Loucy (cell line): Measurements from ENCODE around the gene BAZ1A.
A peak's percentile ranks its signal among the peaks of the same experiment; 100 is the strongest.

Experiments used
- H2AFZ ChIP-seq: fragments of 200-600 bp; sonication (generic); 2 replicates; pipeline ENCODE4 v1.6.0; 2016; ENCODE audit warnings: antibody characterized with exemption, mild to moderate bottlenecking, low read length, moderate library complexity
- H3F3A ChIP-seq: fragments of 200-600 bp; 2 replicates; pipeline ENCODE4 v1.6.0; 2016; ENCODE audit warnings: antibody characterized with exemption, low read depth, mild to moderate bottlenecking
- H3K27me3 ChIP-seq: fragments of 200-600 bp; sonication (generic); 2 replicates; pipeline ENCODE4 v1.6.1; 2014; ENCODE audit warnings: low read length, mild to moderate bottlenecking; ENCODE audit not compliant: insufficient read depth, poor library complexity, severe bottlenecking
- H3K36me3 ChIP-seq: fragments of 200-600 bp; sonication (generic); 2 replicates; pipeline ENCODE4 v1.6.1; 2016; ENCODE audit warnings: low read length; ENCODE audit not compliant: insufficient read depth
- H3K4me1 ChIP-seq: fragments of 200-600 bp; sonication (generic); 2 replicates; pipeline ENCODE4 v1.5.1; 2014; ENCODE audit warnings: low read length, mild to moderate bottlenecking; ENCODE audit not compliant: insufficient read depth, poor library complexity, severe bottlenecking
- H3K4me2 ChIP-seq: fragments of 200-600 bp; sonication (generic); 2 replicates; pipeline ENCODE4 v1.6.0; 2014; ENCODE audit warnings: antibody characterized with exemption, low read length, low read depth, mild to moderate bottlenecking; ENCODE audit not compliant: poor library complexity, severe bottlenecking
- H3K4me3 ChIP-seq: fragments of 200-600 bp; sonication (generic); 2 replicates; pipeline ENCODE4 v1.5.1; 2014; ENCODE audit warnings: low read length, mild to moderate bottlenecking, mixed read lengths; ENCODE audit not compliant: poor library complexity, severe bottlenecking
- H3K79me2 ChIP-seq: fragments of 200-600 bp; sonication (generic); 2 replicates; pipeline ENCODE4 v1.6.1; 2014; ENCODE audit warnings: low read length; ENCODE audit not compliant: insufficient read depth
- H3K9ac ChIP-seq: fragments of 200-600 bp; sonication (generic); 2 replicates; pipeline ENCODE4 v1.6.0; 2014; ENCODE audit warnings: mild to moderate bottlenecking, low read depth, low read length, moderate library complexity; ENCODE audit not compliant: poor library complexity, severe bottlenecking
- H3K9me2 ChIP-seq: fragments of 200-600 bp; sonication (generic); replicated peaks from 2 replicates; pipeline ENCODE4 v1.6.1; 2016; ENCODE audit warnings: low read depth, low read length, mixed read lengths
- H3K9me3 ChIP-seq: fragments of 200-600 bp; sonication (generic); 2 replicates; pipeline ENCODE4 v1.6.1; 2014; ENCODE audit warnings: mild to moderate bottlenecking, antibody characterized with exemption, low read length, low read depth; ENCODE audit not compliant: insufficient read depth
- H4K20me1 ChIP-seq: fragments of 200-600 bp; sonication (generic); 2 replicates; pipeline ENCODE4 v1.6.0; 2014; ENCODE audit warnings: antibody characterized with exemption, low read length, mild to moderate bottlenecking; ENCODE audit not compliant: insufficient read depth, poor library complexity, severe bottlenecking
- CTCF ChIP-seq: fragments of 200-600 bp; sonication (generic); conservative IDR thresholded peaks from 2 replicates; pipeline ENCODE4 v1.5.1; 2014; ENCODE audit warnings: mild to moderate bottlenecking, antibody characterized with exemption, low read length
- EZH2phosphoT487 ChIP-seq: fragments of 200-600 bp; IDR thresholded peaks from 2 replicates; pipeline ENCODE4 v1.6.1; 2018; ENCODE audit warnings: antibody characterized with exemption, mild to moderate bottlenecking, moderate library complexity, borderline replicate concordance

BAZ1A gene

GRCh38 chr14:34733245-34733644 lies 141.9 kb downstream of the BAZ1A start:
- H3K9me2 ChIP-seq, result no peaks in the 10 kb centered on the region
- no peaks in the 10 kb centered on the region for H3K9me3 ChIP-seq
- no peaks in the 10 kb centered on the region for H3K4me1 ChIP-seq
- no peaks in the 10 kb centered on the region for H3F3A ChIP-seq
- H3K27me3 ChIP-seq, result no peaks in the 10 kb centered on the region
- H2AFZ ChIP-seq, result no peak overlapping the region
- H3K4me2 ChIP-seq, result no peak overlapping the region
- no peak overlapping the region for H3K4me3 ChIP-seq
- H4K20me1 ChIP-seq, result no peaks in the 10 kb centered on the region
- TF ChIP-seq CTCF (no peak), EZH2phosphoT487 (no peak)
- no peaks in the 10 kb centered on the region for H3K79me2 ChIP-seq
- no peaks in the 10 kb centered on the region for H3K36me3 ChIP-seq
- no peak overlapping the region for H3K9ac ChIP-seq

- no peaks in the 10 kb centered on the region for H3K4me1 ChIP-seq
- no peaks in the 10 kb centered on the region for H3K9me3 ChIP-seq
- H4K20me1 ChIP-seq, result no peaks in the 10 kb centered on the region
- no peak overlapping the region for H3K4me2 ChIP-seq
- H3F3A ChIP-seq, result no peaks in the 10 kb centered on the region
- H3K79me2 ChIP-seq, result no peaks in the 10 kb centered on the region
- no peak overlapping the region for H3K4me3 ChIP-seq
- H3K9me2 ChIP-seq, result no peaks in the 10 kb centered on the region
- H3K9ac ChIP-seq, result no peak overlapping the region
- no peak for TF ChIP-seq EZH2phosphoT487
- no peak for TF ChIP-seq CTCF
- no peaks in the 10 kb centered on the region for H3K36me3 ChIP-seq
- H2AFZ ChIP-seq, result no peak overlapping the region
- no peaks in the 10 kb centered on the region for H3K27me3 ChIP-seq
Observed at GRCh38 chr14:34732802-34733201, 142.4 kb downstream of the BAZ1A start.

- Histone ChIP-seq H2AFZ (0 out of 2 replicates have a peak overlapping the region, but pooled peaks have one; percentile 82), H3K9ac (no peak overlapping the region), H3K4me1 (no peaks in the 10 kb centered on the region), H3K9me2 (no peaks in the 10 kb centered on the region), H3K79me2 (no peaks in the 10 kb centered on the region), H3K4me3 (no peak overlapping the region), H3K4me2 (no peak overlapping the region), H3K9me3 (no peaks in the 10 kb centered on the region), H3K36me3 (no peaks in the 10 kb centered on the region), H3K27me3 (no peaks in the 10 kb centered on the region), H3F3A (no peaks in the 10 kb centered on the region), H4K20me1 (no peaks in the 10 kb centered on the region)
- TF ChIP-seq EZH2phosphoT487 (no peak), CTCF (no peak)
Observed at GRCh38 chr14:34723867-34724266, 151.3 kb downstream of the BAZ1A start.
